Measurements from ENCODE around the gene UBE3D.

GRCh38 chr6:82995066-82995465 is 70.6 kb downstream of the UBE3D start:
- TF ChIP-seq CTCF (IDR thresholded peaks at IDR 0.05) (no peak), POLR2A (IDR thresholded peaks at IDR 0.05) (no peak)

All from uterus (tissue), 2 donors.